GM06990 (cell line): ENCODE data around the gene SH3BGRL2.

Source experiments
- DNase-seq: peaks from one replicate; pipeline ENCODE4 v3.0.0-alpha.2; 2011; ENCODE audit not compliant: insufficient read length; ENCODE audit errors: extremely low read depth
- H3K27me3 ChIP-seq: replicated peaks from 2 replicates; pipeline ENCODE4 v1.6.0; 2011; ENCODE audit warnings: low read length; ENCODE audit not compliant: control insufficient read depth, insufficient read depth
- H3K36me3 ChIP-seq: 2 replicates; pipeline ENCODE4 v1.5.1; 2011; ENCODE audit warnings: low read length; ENCODE audit not compliant: control insufficient read depth, insufficient read depth
- H3K4me3 ChIP-seq: replicated peaks from 2 replicates; pipeline ENCODE4 v1.5.1; 2011; ENCODE audit warnings: low read depth, mild to moderate bottlenecking, control low read depth, low read length
- TF ChIP-seq, protein P1 (sequence below): IDR thresholded peaks from 2 replicates; pipeline ENCODE4 v1.5.1; 2011; ENCODE audit warnings: low read length, control low read depth, mild to moderate bottlenecking, inconsistent platforms; ENCODE audit not compliant: insufficient read depth, poor library complexity, severe bottlenecking

SH3BGRL2 gene

DNA sequence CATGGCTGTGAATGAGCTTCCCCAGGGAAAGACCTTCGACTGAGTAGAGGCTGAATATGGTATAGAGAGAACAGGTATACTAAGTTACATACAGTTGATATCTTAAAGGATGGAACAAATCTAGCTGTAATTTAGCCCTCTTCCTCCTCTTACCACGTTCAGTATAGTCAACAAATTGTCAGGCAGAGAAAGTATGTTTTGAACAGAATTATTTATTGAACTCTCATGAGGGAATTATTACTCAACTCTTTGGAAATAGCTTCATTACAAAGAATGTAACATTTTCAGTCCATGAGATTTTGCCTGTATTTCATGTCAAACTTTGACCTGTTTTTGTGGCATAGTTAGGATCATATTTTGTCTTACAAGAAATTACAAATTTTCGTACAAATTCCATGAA is 63.0 kb downstream of the SH3BGRL2 start:
- TF ChIP-seq, protein P1, sequence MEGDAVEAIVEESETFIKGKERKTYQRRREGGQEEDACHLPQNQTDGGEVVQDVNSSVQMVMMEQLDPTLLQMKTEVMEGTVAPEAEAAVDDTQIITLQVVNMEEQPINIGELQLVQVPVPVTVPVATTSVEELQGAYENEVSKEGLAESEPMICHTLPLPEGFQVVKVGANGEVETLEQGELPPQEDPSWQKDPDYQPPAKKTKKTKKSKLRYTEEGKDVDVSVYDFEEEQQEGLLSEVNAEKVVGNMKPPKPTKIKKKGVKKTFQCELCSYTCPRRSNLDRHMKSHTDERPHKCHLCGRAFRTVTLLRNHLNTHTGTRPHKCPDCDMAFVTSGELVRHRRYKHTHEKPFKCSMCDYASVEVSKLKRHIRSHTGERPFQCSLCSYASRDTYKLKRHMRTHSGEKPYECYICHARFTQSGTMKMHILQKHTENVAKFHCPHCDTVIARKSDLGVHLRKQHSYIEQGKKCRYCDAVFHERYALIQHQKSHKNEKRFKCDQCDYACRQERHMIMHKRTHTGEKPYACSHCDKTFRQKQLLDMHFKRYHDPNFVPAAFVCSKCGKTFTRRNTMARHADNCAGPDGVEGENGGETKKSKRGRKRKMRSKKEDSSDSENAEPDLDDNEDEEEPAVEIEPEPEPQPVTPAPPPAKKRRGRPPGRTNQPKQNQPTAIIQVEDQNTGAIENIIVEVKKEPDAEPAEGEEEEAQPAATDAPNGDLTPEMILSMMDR: no peak
- Histone ChIP-seq H3K4me3 (no peak overlapping the region), H3K36me3 (no peaks in the 10 kb centered on the region), H3K27me3 (no peaks in the 10 kb centered on the region)
- no peak for DNase-seq

DNA sequence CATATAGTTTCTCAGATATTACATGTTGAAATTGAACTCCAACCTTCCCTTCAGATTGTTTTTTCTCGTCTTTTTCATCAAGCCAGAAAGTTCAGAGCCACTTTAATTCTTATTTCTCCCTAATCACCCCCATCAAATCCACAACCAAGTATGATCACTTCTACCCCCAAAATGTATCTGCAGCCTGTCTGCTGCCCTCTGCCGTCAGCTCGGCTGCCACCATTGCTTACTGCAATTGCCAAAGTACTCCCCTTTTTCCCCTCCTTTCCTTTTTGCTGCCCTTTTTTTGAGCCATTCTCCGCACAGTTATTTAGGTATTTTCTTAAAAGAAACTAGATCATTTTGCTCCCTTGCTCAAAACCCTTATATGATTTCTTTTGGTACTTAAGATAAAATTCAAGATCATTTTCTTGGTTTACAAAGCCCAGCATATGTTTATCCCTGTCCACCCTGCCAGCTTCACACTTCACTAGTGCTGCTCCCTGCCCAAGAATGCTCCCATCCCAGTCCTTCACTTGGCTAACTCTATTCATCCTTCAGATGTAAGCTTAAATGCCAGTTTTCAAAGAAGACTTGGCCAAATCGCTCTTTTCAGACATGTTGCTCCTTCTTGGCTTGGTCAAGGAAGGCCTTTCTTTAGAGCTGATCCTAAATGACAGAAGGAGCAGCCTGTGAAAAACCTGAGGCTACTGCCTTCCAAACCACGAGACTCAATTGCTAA is 63.7 kb downstream of the SH3BGRL2 start:
- no peak overlapping the region for H3K4me3 ChIP-seq
- no peaks in the 10 kb centered on the region for H3K36me3 ChIP-seq
- TF ChIP-seq, protein P1: no peak
- DNase-seq: no peak
- H3K27me3 ChIP-seq: no peaks in the 10 kb centered on the region

DNA sequence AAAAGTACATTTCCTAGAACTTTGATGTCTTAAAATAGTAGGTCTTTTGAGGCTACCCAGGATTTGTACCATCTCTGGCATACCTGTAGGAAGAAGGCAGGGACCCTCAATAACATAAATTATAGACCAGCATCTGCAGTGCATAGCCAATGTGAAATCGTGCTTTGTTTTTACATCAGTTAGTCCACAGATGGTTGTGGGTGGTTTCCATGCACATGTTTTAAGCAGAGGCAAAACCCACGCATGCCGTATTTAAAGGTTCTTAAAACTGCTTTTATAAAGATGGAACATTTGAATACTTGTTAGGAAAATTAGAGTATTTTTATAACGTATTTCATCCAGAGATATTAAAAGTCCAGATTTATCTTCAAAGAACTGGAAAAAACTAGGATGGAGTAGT is 66.3 kb downstream of the SH3BGRL2 start:
- no peaks in the 10 kb centered on the region for H3K36me3 ChIP-seq
- H3K27me3 ChIP-seq: no peaks in the 10 kb centered on the region
- no peak for DNase-seq
- TF ChIP-seq, protein P1: no peak
- no peak overlapping the region for H3K4me3 ChIP-seq

DNA sequence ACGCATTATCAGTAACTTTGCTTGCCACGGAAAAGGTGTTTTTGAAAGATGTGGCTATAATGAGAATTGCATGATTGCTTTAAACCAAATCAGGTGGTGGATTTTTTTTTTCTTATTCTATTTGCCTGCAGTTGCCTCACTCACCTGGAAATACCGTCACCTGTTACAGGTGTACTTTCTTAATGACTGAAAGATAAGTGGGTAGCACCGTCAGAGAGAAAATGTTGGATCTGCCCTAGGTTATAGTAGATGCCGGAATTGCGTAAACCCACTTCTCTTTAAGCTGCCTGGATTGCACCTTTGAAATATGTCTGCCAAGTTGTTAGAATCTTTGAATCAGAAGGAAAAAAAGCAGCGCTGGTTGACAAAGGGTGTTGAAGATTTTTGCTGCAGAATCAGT is 68.5 kb downstream of the SH3BGRL2 start:
- no peak overlapping the region for H3K4me3 ChIP-seq
- H3K27me3 ChIP-seq: no peaks in the 10 kb centered on the region
- TF ChIP-seq, protein P1: no peak
- H3K36me3 ChIP-seq: no peaks in the 10 kb centered on the region
- no peak for DNase-seq

DNA sequence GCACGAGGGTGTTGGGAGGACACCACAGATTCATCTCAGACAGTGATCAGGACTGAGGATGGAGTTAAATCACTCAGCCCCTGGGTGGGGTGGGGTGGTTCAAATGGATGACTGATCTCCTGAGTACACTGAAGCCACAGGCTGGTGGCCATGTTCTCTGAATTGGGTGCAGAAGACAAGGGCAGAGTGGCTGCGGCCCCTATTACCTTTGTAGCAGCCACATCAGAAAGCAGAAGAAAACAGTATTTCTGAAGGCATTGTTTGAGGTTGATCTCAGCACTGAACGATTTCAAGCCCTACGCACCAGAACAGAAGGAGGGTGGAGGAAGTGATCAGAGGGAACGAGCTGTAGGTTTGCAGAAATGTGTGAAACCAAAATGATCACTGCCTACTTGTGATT is 71.6 kb downstream of the SH3BGRL2 start:
- no peak overlapping the region for H3K4me3 ChIP-seq
- DNase-seq: no peak
- TF ChIP-seq, protein P1: no peak

DNA sequence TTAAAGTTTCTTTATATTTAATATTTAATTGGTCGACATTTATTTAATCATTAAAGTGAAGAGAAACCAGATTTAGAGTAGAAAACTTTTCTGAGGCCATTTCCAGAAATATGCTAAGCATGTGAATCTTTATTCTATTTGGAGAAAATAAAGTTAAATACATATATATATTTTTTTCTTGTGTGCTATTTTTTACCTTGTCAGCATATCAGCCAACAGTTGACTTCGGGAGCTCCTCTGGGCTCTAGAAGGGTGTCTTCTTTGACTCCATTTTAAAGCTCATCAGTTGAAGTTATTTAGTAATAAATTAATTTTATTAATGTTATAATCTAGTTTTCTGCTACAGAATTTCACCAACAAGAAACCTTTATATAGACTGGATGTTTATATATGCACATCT is 73.1 kb downstream of the SH3BGRL2 start:
- no peak for DNase-seq
- TF ChIP-seq, protein P1: no peak
- no peak overlapping the region for H3K4me3 ChIP-seq
- no peaks in the 10 kb centered on the region for H3K36me3 ChIP-seq
- H3K27me3 ChIP-seq: no peaks in the 10 kb centered on the region

More for the DNA sequence above, 71.6 kb downstream of the SH3BGRL2 start:
- Histone ChIP-seq H3K36me3 (no peaks in the 10 kb centered on the region), H3K27me3 (no peaks in the 10 kb centered on the region)
